ENCODE results near the gene TMEM247. TPM values are rescaled to one million over a fixed set of nuclear protein-coding genes. Genes with fewer than 3 reads are reported as not detected.

TMEM247 gene
- not detected in 2 replicates for total RNA-seq

DNA sequence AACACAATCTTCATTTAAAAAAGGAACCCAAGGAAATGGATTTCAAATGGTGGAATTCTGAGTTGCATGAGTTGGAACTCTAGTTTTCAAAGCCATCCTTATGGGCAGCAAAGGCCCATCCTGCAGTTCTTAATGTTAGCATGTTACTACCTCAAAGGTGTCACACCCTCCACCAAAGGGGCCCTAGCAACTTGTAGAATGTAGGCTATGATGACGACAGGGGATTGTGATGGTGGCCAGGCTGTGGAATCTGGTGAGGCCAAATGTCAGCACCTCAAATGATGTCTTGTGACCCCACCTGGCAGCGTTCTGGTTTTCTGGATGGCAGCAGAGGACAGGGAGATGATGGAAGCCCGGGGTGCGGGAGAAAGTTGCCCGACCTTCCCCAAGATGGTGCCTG lies at the start of gene TMEM247:
TMEM247 (plus strand) TSS at position 301 of the 400 bp plus-strand sequence.
- Mint-ChIP-seq H3K36me3 (ENCODE audit: low read depth) (no peaks in the 10 kb centered on the region), H3K9me3 (peaks cover 13% of the 10 kb centered on the region), H3K27me3 (peaks cover 22% of the 10 kb centered on the region), H3K27ac (no peak within 1 kb of the TSS), H3K4me3 (no peak within 1 kb of the TSS), H3K4me1 (peaks cover 15% of the 10 kb centered on the region)
- DNase-seq: no peak
- intact Hi-C loops (cut with micrococcal nuclease): no loop called here

DNA sequence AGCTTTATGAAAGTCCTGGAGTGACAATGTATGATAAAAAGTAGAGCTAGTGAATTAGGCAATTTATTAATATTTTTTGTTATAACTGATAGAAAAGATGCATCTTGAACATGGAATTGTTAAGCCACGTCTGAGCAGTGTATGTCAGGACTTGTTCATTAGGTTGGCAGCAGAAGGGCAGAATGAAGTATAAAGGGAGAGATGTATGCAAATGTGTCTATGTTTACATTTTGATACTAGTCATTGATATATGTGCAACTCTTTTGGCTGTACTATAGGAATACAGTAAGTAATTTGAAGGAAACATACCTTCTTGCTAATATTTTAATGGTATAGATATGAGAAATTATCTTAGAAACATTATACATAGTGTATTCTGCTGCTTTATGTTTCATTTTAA lies 49.0 kb upstream of the TMEM247 start:
- peaks cover 1% of the 10 kb centered on the region for H3K27me3 Mint-ChIP-seq
- DNase-seq: no peak
- H3K4me1 Mint-ChIP-seq: peaks cover 7% of the 10 kb centered on the region
- H3K36me3 Mint-ChIP-seq (ENCODE audit: low read depth): no peaks in the 10 kb centered on the region
- no peak overlapping the region for H3K27ac Mint-ChIP-seq
- intact Hi-C loops (cut with micrococcal nuclease): no loop called here
- no peak overlapping the region for H3K4me3 Mint-ChIP-seq
- peaks cover 8% of the 10 kb centered on the region for H3K9me3 Mint-ChIP-seq

DNA sequence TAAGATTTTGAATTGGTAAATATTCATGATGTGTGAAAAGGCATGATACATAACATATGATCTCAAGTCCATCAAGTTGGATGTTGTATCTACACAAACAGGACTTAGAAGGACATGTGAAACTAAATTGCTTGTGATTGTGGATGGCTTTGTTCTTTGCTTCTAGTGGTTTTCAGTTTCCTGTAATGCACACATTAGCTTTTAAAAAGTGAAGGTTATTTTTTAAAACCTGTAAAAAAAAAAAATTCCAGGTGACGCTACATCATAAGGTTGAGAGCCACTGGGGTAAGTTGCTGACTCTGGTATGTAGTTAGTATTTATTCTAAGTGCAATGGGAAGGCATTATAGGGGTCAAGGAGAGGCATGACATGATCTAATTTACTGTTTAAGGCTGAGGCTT lies 48.4 kb upstream of the TMEM247 start:
- Mint-ChIP-seq H3K4me3 (no peak overlapping the region), H3K27ac (no peak overlapping the region), H3K27me3 (peaks cover 1% of the 10 kb centered on the region), H3K4me1 (peaks cover 7% of the 10 kb centered on the region), H3K9me3 (peaks cover 8% of the 10 kb centered on the region), H3K36me3 (ENCODE audit: low read depth) (no peaks in the 10 kb centered on the region)
- no peak for DNase-seq
- intact Hi-C loops (cut with micrococcal nuclease): no loop called here

DNA sequence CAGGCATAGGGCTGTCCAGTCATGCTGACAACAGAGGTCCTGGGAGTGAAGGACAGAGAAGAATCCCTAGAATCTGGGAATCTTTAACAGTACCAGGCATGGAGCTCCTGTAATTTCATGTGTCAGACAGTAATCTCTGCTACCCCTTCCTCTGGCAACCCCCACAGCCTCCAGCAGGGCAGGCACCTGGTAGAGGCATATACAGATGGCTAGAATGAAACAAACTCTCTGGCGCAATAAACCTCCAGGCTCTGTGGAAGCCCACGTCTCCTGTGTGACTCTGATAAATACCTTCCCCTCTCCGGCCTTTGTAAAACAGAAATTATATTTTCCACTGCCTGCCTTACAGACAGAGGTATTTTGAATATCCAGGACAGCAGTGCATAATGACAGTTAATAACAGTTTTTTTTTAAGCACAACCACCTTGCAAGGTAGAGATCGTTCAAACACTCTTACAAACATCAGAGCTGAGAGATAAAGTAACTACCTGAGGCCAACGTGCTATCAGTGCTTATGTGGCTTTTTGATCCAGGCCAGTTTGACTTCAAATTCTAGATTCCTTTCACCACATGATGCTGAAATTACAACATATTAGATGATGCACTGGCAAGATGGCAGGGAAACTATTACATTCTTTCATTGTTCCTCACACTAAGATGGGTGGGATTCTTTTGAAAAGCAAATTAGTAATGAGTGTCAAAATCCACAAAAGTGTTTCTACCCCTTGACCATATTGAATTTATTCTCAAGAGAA lies 47.7 kb upstream of the TMEM247 start:
- no peak for DNase-seq
- intact Hi-C loops (cut with micrococcal nuclease): no loop called here
- Mint-ChIP-seq H3K36me3 (ENCODE audit: low read depth) (no peaks in the 10 kb centered on the region), H3K27me3 (no peaks in the 10 kb centered on the region), H3K4me1 (peaks cover 7% of the 10 kb centered on the region), H3K9me3 (peaks cover 8% of the 10 kb centered on the region), H3K4me3 (no peak overlapping the region), H3K27ac (no peak overlapping the region)

DNA sequence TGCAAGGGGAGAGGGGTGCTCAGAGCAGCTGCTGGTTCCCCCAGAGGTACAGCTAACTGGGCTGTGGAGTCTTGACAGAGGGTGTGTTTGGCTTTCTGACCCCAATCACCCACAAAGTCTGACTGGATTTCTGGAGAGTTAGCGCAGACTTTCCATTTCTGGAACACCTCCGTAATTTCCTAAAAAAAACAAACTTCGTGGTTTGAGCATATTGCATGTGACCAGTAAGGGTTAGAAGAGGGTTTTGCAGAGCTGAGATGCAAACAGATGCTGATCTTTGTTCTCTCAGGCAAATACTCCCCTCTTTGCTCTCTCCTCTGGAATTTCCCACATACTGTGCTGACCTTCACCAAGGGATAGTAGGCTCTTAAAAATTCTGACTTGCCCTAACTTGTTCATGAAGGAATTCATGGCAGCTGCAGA lies 44.5 kb upstream of the TMEM247 start:
- intact Hi-C loops (cut with micrococcal nuclease): no loop called here
- Mint-ChIP-seq H3K9me3 (peaks cover 8% of the 10 kb centered on the region), H3K36me3 (ENCODE audit: low read depth) (no peaks in the 10 kb centered on the region), H3K4me3 (no peak overlapping the region), H3K27me3 (peaks cover 11% of the 10 kb centered on the region), H3K4me1 (peaks cover 20% of the 10 kb centered on the region), H3K27ac (no peak overlapping the region)
- no peak for DNase-seq

DNA sequence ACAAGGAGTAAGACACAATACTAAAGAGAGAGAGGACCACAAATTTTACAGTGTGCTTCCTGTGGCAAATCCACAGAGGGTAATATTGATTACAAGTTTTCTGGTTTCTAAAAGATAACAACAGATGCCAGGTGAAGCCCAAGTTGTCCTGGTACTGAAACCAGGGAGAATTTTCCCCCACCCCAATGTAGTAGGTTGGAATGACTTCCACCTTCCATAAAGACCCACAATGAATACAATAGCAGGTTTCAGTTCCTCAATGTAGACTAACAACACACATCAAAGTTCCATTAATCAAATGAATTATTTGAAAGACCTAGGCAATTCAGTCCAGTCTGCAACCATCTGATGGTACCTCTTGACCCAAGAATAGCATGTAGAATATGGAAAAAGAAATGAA lies 44.0 kb upstream of the TMEM247 start:
- H3K9me3 Mint-ChIP-seq: peaks cover 8% of the 10 kb centered on the region
- H3K4me3 Mint-ChIP-seq: no peak overlapping the region
- no peak for DNase-seq
- H3K27me3 Mint-ChIP-seq: peaks cover 13% of the 10 kb centered on the region
- no peaks in the 10 kb centered on the region for H3K36me3 Mint-ChIP-seq (ENCODE audit: low read depth)
- no peak overlapping the region for H3K27ac Mint-ChIP-seq
- intact Hi-C loops (cut with micrococcal nuclease): no loop called here
- peaks cover 25% of the 10 kb centered on the region for H3K4me1 Mint-ChIP-seq

DNA sequence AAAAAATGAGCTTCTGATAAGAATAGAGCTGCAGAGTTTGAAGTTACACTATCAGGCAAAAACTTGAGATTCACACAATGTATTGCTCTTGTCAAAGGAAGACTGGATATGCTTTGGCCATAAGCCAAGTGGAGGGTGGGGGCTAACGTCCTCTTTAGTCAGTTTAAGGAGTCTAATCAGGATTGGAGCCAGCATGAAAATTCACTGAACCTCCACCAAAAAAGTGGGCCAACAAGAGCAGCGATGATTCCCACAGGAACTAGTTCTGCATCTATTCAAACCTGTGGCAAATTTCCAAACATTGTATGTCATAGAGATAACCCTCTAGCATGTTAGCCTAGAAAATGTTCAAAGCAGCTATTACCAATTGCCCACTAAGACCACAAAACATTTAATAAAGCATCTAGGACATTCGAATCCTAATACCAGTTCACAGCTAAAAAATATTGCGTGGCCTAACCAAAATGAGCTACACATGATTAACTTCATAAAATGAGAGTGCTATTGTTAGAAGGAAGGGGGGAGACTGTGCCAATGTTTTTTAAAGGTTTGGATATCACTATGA lies 43.5 kb upstream of the TMEM247 start:
- DNase-seq: no peak
- H3K9me3 Mint-ChIP-seq: peaks cover 8% of the 10 kb centered on the region
- peaks cover 26% of the 10 kb centered on the region for H3K4me1 Mint-ChIP-seq
- peaks cover 13% of the 10 kb centered on the region for H3K27me3 Mint-ChIP-seq
- no peak overlapping the region for H3K4me3 Mint-ChIP-seq
- no peak overlapping the region for H3K27ac Mint-ChIP-seq
- H3K36me3 Mint-ChIP-seq (ENCODE audit: low read depth): no peaks in the 10 kb centered on the region
- intact Hi-C loops (cut with micrococcal nuclease): no loop called here

DNA sequence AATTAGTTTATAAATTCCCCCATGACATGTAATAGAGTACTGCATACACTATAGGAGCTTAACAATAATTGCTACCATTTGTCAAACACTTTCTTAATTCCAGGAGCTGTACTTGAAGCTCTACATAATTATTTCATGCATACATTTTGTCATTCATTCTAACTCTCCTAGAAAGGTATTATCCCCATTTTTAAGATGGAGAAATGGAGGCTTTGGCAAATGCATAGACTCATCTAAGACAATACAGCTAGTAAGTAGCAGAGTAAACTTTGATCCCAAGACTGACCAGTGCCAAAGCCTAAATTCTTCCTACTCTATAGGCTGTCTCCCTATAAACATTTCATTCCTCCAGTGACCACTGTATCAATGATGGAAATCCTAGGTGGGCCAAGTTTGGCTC lies 42.6 kb upstream of the TMEM247 start:
- H3K27ac Mint-ChIP-seq: no peak overlapping the region
- H3K9me3 Mint-ChIP-seq: peaks cover 8% of the 10 kb centered on the region
- peaks cover 13% of the 10 kb centered on the region for H3K27me3 Mint-ChIP-seq
- no peaks in the 10 kb centered on the region for H3K36me3 Mint-ChIP-seq (ENCODE audit: low read depth)
- DNase-seq: no peak
- intact Hi-C loops (cut with micrococcal nuclease): no loop called here
- peaks cover 20% of the 10 kb centered on the region for H3K4me1 Mint-ChIP-seq
- H3K4me3 Mint-ChIP-seq: no peak overlapping the region

DNA sequence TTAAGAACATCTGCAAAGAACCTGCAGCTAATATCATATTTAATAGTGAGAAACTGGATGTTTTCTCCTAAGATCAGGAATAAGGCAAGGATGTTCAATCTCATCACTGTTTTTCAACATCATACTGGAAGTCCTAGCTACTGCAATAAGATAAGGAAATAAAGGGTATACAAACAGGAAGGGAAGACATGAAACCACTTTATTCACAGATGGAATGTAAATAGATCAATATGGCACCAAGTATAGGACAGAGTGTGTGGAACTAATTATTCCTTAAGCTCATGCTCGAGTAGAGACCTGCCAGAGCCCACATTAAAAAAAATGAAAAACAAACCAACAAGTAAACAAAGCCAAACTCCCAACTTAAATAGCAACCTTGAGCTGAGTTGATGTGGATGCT lies 41.3 kb upstream of the TMEM247 start:
- no peaks in the 10 kb centered on the region for H3K36me3 Mint-ChIP-seq (ENCODE audit: low read depth)
- H3K27ac Mint-ChIP-seq: no peak overlapping the region
- no peak for DNase-seq
- H3K27me3 Mint-ChIP-seq: peaks cover 13% of the 10 kb centered on the region
- intact Hi-C loops (cut with micrococcal nuclease): no loop called here
- H3K4me1 Mint-ChIP-seq: peaks cover 19% of the 10 kb centered on the region
- no peak overlapping the region for H3K4me3 Mint-ChIP-seq
- H3K9me3 Mint-ChIP-seq: peaks cover 6% of the 10 kb centered on the region

DNA sequence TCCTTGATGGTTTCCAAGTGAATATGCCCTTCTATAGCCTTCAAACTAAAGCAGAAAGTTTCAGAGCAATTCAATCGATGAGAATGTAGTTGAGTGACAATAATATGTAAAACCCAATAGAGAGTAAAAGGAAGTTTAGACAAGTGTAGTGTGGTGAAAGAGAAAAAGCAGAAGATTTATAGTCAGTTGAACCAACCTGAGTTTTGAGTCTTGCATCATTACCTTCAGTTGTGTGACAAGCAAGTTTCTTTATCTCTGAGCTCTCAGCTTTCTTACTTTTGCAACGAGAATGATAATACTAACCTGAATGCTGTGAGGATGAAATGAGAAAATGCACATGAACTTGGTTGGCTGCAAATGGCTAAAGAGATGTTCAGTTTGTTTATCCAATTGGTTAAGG lies 40.6 kb upstream of the TMEM247 start:
- H3K4me3 Mint-ChIP-seq: no peak overlapping the region
- no peaks in the 10 kb centered on the region for H3K36me3 Mint-ChIP-seq (ENCODE audit: low read depth)
- peaks cover 13% of the 10 kb centered on the region for H3K27me3 Mint-ChIP-seq
- intact Hi-C loops (cut with micrococcal nuclease): no loop called here
- no peak for DNase-seq
- peaks cover 19% of the 10 kb centered on the region for H3K4me1 Mint-ChIP-seq
- H3K9me3 Mint-ChIP-seq: peaks cover 3% of the 10 kb centered on the region
- no peak overlapping the region for H3K27ac Mint-ChIP-seq

DNA sequence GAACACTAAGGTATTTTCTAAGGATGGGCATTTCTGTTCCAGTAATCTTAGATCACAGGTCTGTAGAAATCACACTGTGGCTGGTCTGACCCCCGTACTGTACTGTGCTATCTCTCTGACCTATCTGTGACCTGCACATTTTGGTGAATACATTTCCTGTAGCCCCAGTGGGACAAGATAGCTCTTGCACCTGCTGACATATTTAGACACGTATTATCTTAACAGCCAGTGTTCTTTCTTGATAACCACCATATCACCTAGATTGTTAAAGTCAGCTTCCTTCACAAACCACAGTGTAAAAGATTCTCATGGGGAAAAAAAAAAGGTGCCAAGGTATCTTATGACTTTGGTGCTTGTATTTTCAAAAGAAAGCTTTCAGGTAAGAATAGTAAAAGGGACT lies 39.8 kb upstream of the TMEM247 start:
- peak; percentile 65 for DNase-seq
- intact Hi-C loops (cut with micrococcal nuclease): no loop called here
- Mint-ChIP-seq H3K9me3 (peaks cover 3% of the 10 kb centered on the region), H3K4me3 (peak overlapping the region; percentile 20), H3K27ac (peak overlapping the region; percentile 59), H3K27me3 (peaks cover 13% of the 10 kb centered on the region), H3K36me3 (ENCODE audit: low read depth) (no peaks in the 10 kb centered on the region), H3K4me1 (peaks cover 19% of the 10 kb centered on the region)

DNA sequence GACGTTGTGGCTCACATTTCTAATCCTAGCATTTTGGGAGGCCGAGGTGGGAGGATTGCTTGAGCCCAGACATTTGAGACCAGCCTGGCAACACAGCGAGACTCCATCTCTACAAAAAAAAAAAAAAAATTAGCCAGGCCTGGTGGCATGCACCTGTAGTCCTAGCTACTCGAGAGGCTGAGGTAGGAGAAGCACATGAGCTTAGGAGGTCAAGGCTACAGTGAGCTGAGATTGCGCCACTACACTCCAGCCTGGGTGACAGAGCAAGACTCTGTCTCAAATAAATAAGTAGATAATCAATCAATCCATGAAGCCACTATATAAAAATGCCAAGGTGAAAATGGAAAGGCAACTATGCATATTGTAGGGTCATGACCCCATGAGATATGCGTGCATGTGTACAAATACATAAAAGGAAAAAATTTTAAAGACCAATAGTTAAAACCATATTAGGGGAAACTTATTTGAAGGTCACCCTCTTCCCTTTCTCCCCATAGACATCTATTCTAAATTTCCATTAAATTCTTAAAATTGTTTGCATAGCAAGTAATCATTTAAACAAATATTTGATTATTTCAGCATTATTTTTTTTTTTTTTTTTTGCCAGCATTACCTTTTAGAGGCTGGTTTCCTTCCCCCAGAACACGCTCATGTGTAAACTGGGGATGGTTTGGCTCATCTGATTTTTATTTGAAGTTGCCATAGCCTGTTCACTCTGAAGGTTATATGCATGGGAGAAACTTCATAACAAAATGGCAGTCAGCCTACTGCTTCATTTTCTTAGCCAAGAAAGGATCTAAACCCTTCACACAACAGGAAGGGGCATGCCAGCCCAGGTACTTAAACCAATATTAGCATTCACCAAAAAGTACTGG lies 37.3 kb upstream of the TMEM247 start:
- H3K27me3 Mint-ChIP-seq: peaks cover 19% of the 10 kb centered on the region
- DNase-seq: no peak
- no peak overlapping the region for H3K4me3 Mint-ChIP-seq
- no peaks in the 10 kb centered on the region for H3K36me3 Mint-ChIP-seq (ENCODE audit: low read depth)
- no peak overlapping the region for H3K27ac Mint-ChIP-seq
- H3K4me1 Mint-ChIP-seq: peaks cover 19% of the 10 kb centered on the region
- H3K9me3 Mint-ChIP-seq: peaks cover 7% of the 10 kb centered on the region
- intact Hi-C loops (cut with micrococcal nuclease): no loop called here

DNA sequence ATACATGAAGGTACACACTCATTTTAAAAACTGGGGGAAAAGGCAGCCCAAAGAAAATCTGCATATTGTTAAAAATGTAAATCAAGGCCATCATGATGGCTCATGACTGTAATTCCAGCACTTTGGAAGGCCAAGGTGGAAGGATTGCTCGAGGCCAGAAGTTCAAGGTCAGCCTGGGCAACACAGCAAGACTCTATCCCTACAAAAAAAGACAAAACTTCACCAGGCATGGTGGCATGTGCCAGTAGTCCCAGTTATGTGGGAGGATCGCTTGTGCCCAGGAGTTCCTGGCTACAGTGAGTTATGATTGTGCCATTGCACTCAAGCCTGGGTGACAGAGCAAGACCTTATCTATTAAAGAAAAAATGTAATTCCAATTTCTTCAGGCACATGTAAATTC lies 34.6 kb upstream of the TMEM247 start:
- Mint-ChIP-seq H3K4me1 (peaks cover 7% of the 10 kb centered on the region), H3K4me3 (no peak overlapping the region), H3K36me3 (ENCODE audit: low read depth) (no peaks in the 10 kb centered on the region), H3K27ac (no peak overlapping the region), H3K27me3 (peaks cover 19% of the 10 kb centered on the region), H3K9me3 (peaks cover 7% of the 10 kb centered on the region)
- DNase-seq: no peak
- intact Hi-C loops (cut with micrococcal nuclease): no loop called here

DNA sequence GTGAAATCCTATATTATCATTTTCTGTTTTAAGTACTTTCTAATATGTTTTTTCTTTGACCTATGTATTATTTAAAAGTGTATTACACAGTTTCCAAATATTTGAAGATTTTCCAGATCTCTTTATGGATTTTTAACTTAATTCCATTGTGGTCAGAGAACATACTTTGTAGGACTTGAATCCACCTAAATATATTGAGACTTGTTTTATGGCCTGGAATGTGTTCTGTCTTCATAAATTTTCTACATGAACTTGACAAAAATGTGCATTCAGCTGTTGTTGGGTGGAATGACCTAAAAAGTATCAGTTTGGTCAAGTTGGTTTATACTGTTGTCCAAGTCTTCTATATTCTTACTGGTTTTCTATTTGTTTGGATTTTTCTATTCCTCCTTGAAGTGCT lies 33.8 kb upstream of the TMEM247 start:
- no peaks in the 10 kb centered on the region for H3K4me1 Mint-ChIP-seq
- H3K27me3 Mint-ChIP-seq: peaks cover 16% of the 10 kb centered on the region
- H3K9me3 Mint-ChIP-seq: peaks cover 7% of the 10 kb centered on the region
- no peaks in the 10 kb centered on the region for H3K36me3 Mint-ChIP-seq (ENCODE audit: low read depth)
- no peak for DNase-seq
- H3K27ac Mint-ChIP-seq: no peak overlapping the region
- H3K4me3 Mint-ChIP-seq: no peak overlapping the region
- intact Hi-C loops (cut with micrococcal nuclease): no loop called here

All from activated CD4-positive, alpha-beta T cell treated with anti-CD3 and anti-CD28 coated beads, Interleukin-2, amount 10 ng/mL, durations not matched to agents 24 days and 14 days (primary cell).